HG02642 (cell line): Measurements from ENCODE around the gene TBCK.
"Not testable (repeated sequence)": the region's sequence is repeated elsewhere in the genome, so short reads cannot be mapped to it uniquely, and the experiment has no call there.

ENCODE experiments used
- ATAC-seq: cut with Tn5 transposase; IDR thresholded peaks from one replicate; pipeline ENCODE4 v1.9.1; 2021; ENCODE audit warnings: mild to moderate bottlenecking; ENCODE audit not compliant: unreplicated experiment, poor library complexity

Gene TBCK

GRCh38 chr4:106140601-106141000 is 175.4 kb downstream of the TBCK start:
- no peak for ATAC-seq

DNA sequence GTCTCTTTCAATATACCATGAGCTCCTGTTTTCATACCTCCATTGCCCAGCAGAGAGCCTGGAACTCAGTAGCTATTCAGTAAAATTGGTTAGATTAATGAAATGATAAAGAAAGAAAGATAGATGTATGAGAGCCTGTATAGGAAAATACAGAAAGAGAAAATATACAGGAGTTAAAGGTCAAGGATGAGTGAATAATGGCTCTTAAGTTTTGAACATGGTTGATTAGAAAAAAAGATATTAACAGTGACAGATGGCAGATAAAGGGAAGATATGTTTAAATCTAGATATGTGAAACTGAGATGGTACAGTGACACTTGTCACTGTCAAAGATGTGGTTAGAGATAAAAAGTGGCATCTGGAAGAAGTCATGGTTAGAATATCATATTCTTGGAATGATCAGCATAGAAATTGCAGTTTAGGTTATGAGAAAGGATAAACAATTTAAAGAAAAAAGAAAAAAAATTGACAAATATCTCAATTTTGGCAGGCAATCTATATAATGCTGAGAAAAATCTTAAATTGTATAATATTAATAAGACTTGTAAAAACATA is 179.2 kb downstream of the TBCK start:
- ATAC-seq, result no peak

GRCh38 chr4:106132045-106132444 is 184.0 kb downstream of the TBCK start:
- ATAC-seq, result no peak

DNA sequence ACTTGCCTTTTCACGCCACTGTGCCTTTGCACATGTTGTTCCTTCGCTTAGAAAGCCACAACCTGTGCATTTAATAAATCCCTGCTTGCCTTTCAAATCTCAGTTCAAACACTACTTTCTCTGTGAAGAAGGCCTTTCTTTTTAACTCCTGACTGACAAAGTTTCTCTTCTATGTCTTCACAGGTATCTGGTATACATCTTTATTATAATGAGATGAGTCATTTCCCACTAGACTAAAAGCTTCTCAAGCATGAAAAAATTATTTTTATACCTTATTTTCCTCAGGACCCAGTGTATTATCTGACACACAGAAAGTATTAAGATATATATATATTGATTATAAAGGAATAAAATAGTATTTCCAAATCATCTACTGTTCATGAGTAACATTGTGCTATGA is 189.9 kb downstream of the TBCK start:
- ATAC-seq, result no peak

- not testable (repeated sequence) for ATAC-seq
Measured at GRCh38 chr4:106119949-106120555, 196.0 kb downstream of the TBCK start.

GRCh38 chr4:106116025-106116424 is 200.0 kb downstream of the TBCK start:
- no peak for ATAC-seq

- ATAC-seq, result no peak
Measured at GRCh38 chr4:106114270-106114669, 201.7 kb downstream of the TBCK start.

DNA sequence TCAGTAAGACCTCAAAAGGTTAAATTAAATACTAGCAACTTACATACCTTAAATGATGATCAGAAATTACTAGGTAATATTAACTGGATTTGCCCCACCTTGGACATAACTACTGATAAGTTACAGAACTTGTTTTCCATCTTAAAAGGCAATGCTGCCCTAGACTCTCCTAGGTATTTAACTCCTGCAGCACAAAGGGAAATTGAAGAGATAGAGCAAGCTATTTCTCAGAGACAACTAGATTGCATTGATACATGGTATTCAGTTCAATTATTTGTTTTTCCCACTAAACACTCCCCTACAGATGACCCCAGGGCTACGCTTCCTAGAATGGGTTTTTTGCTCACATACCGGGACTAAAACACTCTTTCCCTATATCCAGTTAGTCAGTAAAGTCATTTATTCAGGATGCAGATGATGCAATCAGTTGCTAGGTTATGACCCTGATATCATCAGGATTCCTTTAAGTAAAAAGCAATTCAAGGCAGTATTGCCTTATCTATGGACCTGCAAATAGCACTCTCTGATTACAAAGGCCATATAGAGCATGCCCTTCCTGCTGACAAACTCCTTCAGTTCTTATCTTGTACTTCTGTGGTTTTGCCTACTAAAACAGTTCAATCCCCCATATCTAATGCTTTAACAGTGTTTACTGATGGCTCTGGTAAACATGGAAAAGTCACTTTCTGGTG is 204.1 kb downstream of the TBCK start:
- ATAC-seq, result not testable (repeated sequence)

- no peak for ATAC-seq
Measured at GRCh38 chr4:106109929-106110328, 206.1 kb downstream of the TBCK start.

DNA sequence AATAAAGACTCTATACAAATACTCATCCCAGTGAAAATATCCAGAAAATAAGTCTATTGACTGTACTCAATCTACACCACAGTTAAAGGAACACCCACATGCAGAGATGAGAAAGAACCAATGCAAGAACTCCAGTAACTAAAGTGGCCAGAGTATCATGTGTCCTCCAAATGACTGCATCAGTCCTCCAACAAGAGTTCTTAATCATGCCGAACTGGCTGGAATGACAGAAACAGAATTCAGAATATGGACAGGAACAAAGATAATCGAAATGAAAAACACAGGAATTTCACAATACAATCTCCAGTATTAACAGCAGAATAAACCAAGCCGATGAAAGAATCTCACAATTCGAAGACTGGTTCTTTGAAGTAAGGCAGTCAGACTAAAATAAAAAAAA is 210.3 kb downstream of the TBCK start:
- no peak for ATAC-seq

- ATAC-seq, result no peak
Measured at GRCh38 chr4:106104276-106104675, 211.7 kb downstream of the TBCK start.

DNA sequence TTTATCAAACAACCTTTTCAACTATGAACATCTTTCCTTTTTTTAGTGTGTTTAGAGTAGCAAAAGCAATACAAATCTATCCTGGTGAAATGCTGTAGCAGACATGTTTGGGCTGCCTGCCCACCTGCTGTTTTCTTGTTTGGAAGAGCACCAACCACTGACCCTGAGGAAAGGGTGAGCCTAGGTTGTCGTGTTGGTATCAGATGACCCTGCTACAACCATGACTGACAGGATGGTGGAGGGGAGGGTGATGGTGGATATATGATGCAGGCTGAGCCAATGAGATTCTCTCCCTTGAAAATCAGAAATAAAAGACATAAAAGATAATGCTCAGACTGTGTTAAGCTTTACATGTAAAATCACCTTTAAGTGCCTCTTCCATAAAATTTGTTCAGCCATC is 219.6 kb downstream of the TBCK start:
- ATAC-seq, result no peak

- ATAC-seq, result no peak
Measured at GRCh38 chr4:106095408-106095807, 220.6 kb downstream of the TBCK start.

- no peak for ATAC-seq
Measured at GRCh38 chr4:106092361-106093040, 223.5 kb downstream of the TBCK start.

- ATAC-seq, result no peak
Measured at GRCh38 chr4:106090826-106091225, 225.2 kb downstream of the TBCK start.

DNA sequence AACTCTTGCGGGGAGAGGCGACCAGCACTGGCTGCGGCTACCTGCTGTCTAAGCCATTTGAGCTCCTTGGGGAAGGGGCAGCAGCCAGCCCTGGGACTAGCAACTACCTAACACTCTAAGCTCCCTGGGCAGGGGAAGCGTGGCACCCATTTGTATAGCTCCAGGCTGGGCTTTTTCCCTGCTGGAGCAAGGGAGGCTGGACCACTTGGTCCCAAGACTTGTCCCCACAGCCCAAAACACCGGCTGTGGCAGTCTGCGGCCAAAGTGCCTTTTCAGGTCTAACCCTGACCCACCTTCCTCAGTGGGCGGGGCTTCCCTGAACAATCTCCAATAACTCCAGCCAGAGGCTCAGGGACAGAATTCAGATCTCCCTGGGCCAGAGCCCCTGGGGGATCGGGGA is 232.9 kb downstream of the TBCK start:
- ATAC-seq, result no peak

DNA sequence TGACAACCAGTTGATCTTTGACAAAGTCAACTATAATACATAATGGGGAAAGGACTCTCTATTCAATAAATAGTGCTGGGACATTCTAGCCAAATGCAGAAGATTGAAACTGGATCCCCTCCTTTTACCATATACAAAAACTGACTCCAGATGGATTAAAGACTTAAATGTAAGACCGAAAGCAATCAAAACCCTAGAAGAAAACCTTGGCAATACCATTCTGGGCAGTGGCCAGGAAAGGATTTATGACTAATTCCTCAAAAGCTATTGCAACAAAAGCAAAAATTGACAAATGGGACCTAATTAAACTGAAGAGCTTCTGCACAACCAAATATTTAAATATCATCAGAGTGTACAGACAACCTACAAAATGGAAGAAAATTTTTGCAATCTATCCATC is 235.6 kb downstream of the TBCK start:
- no peak for ATAC-seq

- no peak for ATAC-seq
Measured at GRCh38 chr4:106079616-106080015, 236.4 kb downstream of the TBCK start.

GRCh38 chr4:106065018-106065417 is 251.0 kb downstream of the TBCK start:
- no peak for ATAC-seq

DNA sequence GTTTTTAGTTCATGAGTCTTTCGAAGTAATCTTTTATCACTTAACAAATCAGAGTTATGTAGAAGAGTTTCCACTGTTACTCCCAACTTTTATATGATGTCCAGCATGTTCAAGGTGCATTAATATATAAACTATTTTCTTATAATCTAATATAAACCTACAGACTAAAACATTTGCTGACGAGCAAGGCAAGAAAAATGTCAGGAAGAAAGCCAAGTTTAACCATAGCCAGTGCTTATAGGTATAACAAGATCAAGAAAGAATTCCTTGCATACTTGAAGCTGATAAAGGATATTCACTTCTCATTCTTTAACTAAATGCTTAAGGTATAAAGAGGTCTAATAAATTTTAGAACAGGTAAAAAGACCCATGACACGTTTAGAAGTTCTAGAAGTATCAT is 253.0 kb downstream of the TBCK start:
- ATAC-seq, result no peak

- no peak for ATAC-seq
Measured at GRCh38 chr4:106062452-106062875, 253.5 kb downstream of the TBCK start.
